ENCODE measurements around the gene ARHGAP26.

The ARHGAP26 gene

GRCh38 chr5:142801495-142801871 is 31.3 kb downstream of the ARHGAP26 start:
- no peak for TF ChIP-seq CTCF (IDR thresholded peaks at IDR 0.05; ENCODE audit: low read length, missing control alignments)
- DNase-seq (ENCODE audit: low read depth) = no peak
- no peak overlapping the region for H3K4me3 ChIP-seq (replicated peaks; ENCODE audit: low read depth, low read length)

DNA sequence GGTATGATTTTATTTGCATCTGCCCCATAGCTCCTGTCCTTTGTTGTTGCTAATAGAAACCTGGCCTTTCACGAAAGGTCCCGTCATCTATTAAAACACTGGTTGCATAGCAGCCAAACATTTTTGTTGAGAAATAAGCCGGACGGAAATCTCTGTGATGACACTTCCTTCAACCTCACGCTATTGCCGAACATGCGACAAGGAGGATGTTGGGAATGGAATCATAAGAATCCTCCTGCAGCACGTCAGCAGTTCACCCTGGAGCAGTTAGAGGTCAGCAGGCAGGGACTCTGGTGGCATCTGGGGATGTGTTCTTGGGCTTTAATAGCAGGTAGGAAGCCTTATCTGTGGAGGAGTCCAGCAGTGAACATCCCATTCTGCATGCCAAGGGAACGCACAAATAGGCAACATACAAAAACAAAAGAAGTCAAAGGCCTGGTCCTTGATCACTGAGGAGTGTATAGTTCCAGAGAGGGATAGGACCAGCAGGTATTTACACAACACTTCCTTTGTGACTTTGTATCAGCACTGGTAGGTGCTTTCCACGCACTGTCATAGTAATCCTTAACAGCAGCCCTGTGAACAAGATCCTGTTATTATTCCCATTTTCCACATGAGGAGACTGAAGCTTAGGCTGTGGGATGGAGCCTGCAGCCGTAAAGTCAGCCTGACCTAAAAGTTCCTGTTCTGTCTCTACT is 33.4 kb downstream of the ARHGAP26 start:
- peak; percentile 93 for DNase-seq (ENCODE audit: low read depth)
- no peak overlapping the region for H3K4me3 ChIP-seq (replicated peaks; ENCODE audit: low read depth, low read length)
- TF ChIP-seq CTCF (IDR thresholded peaks at IDR 0.05; ENCODE audit: low read length, missing control alignments) = no peak

DNA sequence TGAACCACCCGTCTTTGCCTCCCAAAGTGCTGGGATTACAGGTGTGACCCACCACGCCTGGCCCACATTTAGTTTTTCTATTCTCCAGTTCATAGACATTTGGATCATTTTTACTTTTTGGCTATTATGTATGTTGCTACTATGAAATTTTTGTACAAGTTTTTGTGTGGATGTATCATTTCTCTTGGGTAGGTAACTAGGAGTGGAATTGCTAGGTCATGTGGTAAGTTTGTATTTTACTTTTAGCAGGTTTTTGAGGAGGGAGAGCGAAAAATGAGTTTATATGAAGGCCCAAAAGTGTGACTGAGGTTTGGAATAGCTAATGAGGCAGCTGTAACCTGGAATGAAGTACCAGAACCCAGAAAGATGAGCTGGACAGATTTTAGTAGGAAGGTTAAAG is 35.2 kb downstream of the ARHGAP26 start:
- TF ChIP-seq CTCF (IDR thresholded peaks at IDR 0.05; ENCODE audit: low read length, missing control alignments) = no peak

GRCh38 chr5:142806841-142807267 is 36.7 kb downstream of the ARHGAP26 start:
- no peak for DNase-seq (ENCODE audit: low read depth)
- TF ChIP-seq CTCF (IDR thresholded peaks at IDR 0.05; ENCODE audit: low read length, missing control alignments) = no peak
- H3K4me3 ChIP-seq (replicated peaks; ENCODE audit: low read depth, low read length) = no peak overlapping the region

More for the DNA sequence above, 35.2 kb downstream of the ARHGAP26 start:
- no peak overlapping the region for H3K4me3 ChIP-seq (replicated peaks; ENCODE audit: low read depth, low read length)
- no peak for DNase-seq (ENCODE audit: low read depth)

GRCh38 chr5:142807372-142807911 is 37.3 kb downstream of the ARHGAP26 start:
- DNase-seq (ENCODE audit: low read depth) = no peak
- TF ChIP-seq CTCF (IDR thresholded peaks at IDR 0.05; ENCODE audit: low read length, missing control alignments) = no peak

DNA sequence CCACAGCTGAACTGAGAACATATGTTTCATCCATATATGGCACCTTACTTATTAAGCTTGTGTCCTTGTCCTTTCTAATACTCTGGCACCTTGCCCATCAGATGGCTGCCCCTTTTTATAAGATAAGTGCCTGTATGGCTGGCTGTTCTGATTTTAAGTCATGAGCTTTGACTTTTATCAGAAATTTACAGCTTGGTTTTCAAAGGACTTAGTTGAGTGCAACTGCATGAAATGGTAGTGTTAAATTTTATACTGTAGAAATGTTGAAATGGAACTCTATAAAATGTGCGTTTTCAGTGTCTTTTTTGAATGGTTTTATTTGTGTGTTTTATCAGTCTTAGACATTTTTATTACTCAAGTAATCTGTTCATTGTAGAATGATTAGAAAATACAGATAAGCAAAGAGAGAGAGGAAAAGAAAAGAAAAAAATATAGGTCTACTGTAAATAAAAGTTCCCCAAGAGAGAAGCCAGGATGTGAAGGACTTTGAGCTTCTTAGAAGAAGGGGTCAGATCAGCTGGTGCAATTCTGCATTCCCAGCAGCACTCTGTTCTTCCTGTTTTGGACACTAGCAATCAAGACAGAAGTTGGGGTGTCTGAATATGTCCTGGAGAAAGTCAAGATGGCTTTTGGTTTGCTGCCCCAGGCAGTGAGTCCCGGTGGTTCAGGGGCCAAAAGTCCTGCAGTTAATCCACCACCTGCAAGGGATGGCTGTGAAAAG is 38.9 kb downstream of the ARHGAP26 start:
- no peak for DNase-seq (ENCODE audit: low read depth)
- no peak overlapping the region for H3K4me3 ChIP-seq (replicated peaks; ENCODE audit: low read depth, low read length)
- TF ChIP-seq CTCF (IDR thresholded peaks at IDR 0.05; ENCODE audit: low read length, missing control alignments) = no peak

More at GRCh38 chr5:142807372-142807911, 37.3 kb downstream of the ARHGAP26 start:
- H3K4me3 ChIP-seq (replicated peaks; ENCODE audit: low read depth, low read length) = no peak overlapping the region

Measured in fibroblast of pulmonary artery (primary cell).